PC-3 (cell line): ENCODE data around the gene PVRIG. TPM values are rescaled to one million over a fixed set of nuclear protein-coding genes. Genes with fewer than 3 reads are reported as not detected.

ENCODE experiments used
- ATAC-seq: fragments of 200-7000 bp; cut with Tn5 transposase; 2 replicates; pipeline ENCODE4 v1.9.1; 2020; ENCODE audit warnings: mild to moderate bottlenecking, moderate library complexity
- BruUV-seq: library from RNA; stranded (reverse); fragments of 400-500 nt; replicated peaks from 2 replicates; lab custom pipeline; 2021; lab: Mats Ljungman, UMichigan
- CTCF ChIA-PET: fragments of 300-600 bp; sonication (Branson Sonifier 250); formaldehyde crosslinking; loops from one replicate; lab custom pipeline; 2022; ENCODE audit warnings: antibody characterized with exemption; lab: Charles Lee
- POLR2A ChIA-PET: fragments of 300-600 bp; sonication (Branson Sonifier 250); formaldehyde crosslinking; loops from one replicate; lab custom pipeline; 2022; ENCODE audit warnings: antibody characterized with exemption; ENCODE audit not compliant: unreplicated experiment; lab: Charles Lee
- DNase-seq: peaks from one replicate; pipeline ENCODE4 v3.0.0-alpha.2; 2015
- H2AFZ ChIP-seq: fragments of 300-600 bp; sonication (generic); 2 replicates; pipeline ENCODE4 v1.6.0; 2016; ENCODE audit warnings: antibody characterized with exemption, low read length
- H3F3A ChIP-seq: fragments of 300-600 bp; sonication (generic); one replicate; pipeline ENCODE4 v1.6.0; 2017; ENCODE audit warnings: antibody characterized with exemption, low read length, control low read depth, mild to moderate bottlenecking; ENCODE audit not compliant: unreplicated experiment
- H3K27ac ChIP-seq: fragments of 300-600 bp; sonication (generic); 2 replicates; pipeline ENCODE4 v1.5.1; 2016; ENCODE audit warnings: mild to moderate bottlenecking, low read length
- H3K27me3 ChIP-seq: fragments of 300-600 bp; sonication (generic); 2 replicates; pipeline ENCODE4 v1.6.1; 2016; ENCODE audit warnings: low read length, mixed read lengths
- H3K36me3 ChIP-seq: fragments of 300-600 bp; sonication (generic); 2 replicates; pipeline ENCODE4 v1.6.1; 2016; ENCODE audit warnings: low read depth, mixed run types, low read length, mixed read lengths
- H3K4me1 ChIP-seq: fragments of 300-600 bp; sonication (generic); 2 replicates; pipeline ENCODE4 v1.5.1; 2016; ENCODE audit warnings: low read length; ENCODE audit not compliant: insufficient read depth
- H3K4me2 ChIP-seq: fragments of 300-600 bp; sonication (generic); 2 replicates; pipeline ENCODE4 v1.6.0; 2016; ENCODE audit warnings: low read length
- H3K4me3 ChIP-seq: fragments of 300-600 bp; sonication (generic); 2 replicates; pipeline ENCODE4 v1.5.1; 2016; ENCODE audit warnings: mild to moderate bottlenecking, low read length, mixed read lengths
- H3K79me2 ChIP-seq: fragments of 300-600 bp; sonication (generic); 2 replicates; pipeline ENCODE4 v1.6.1; 2017; ENCODE audit warnings: low read length, mixed read lengths
- H3K9ac ChIP-seq: fragments of 300-600 bp; sonication (generic); 2 replicates; pipeline ENCODE4 v1.6.0; 2016; ENCODE audit warnings: mild to moderate bottlenecking, low read length
- H3K9me2 ChIP-seq: fragments of 300-600 bp; sonication (generic); replicated peaks from 2 replicates; pipeline ENCODE4 v1.6.1; 2016; ENCODE audit warnings: mixed run types, low read length, mixed read lengths
- H3K9me3 ChIP-seq: fragments of 300-600 bp; sonication (generic); 2 replicates; pipeline ENCODE4 v1.6.1; 2016; ENCODE audit warnings: low read length, mixed read lengths
- H4K20me1 ChIP-seq: fragments of 300-600 bp; sonication (generic); 2 replicates; pipeline ENCODE4 v1.6.1; 2016; ENCODE audit warnings: low read length, mixed read lengths
- EZH2 ChIP-seq: fragments of 300-600 bp; sonication (generic); IDR thresholded peaks from one replicate; pipeline ENCODE4 v1.6.1; 2017; ENCODE audit warnings: antibody characterized with exemption, mild to moderate bottlenecking, low read length; ENCODE audit not compliant: unreplicated experiment
- EZH2phosphoT487 ChIP-seq: fragments of 300-600 bp; sonication (generic); IDR thresholded peaks from 2 replicates; pipeline ENCODE4 v1.6.1; 2018; ENCODE audit warnings: mild to moderate bottlenecking, antibody characterized with exemption, low read length, borderline replicate concordance
- intact Hi-C: fragments of 100-400 bp; cut with micrococcal nuclease; formaldehyde crosslinking; loops from 2 replicates; pipeline ENCODE4 v1.9.0; 2023
- total RNA-seq: library from RNA; depleted of rRNA; stranded (reverse); fragments of >200 nt; gene quantifications from 2 replicates; pipeline ENCODE4 v1.2.3, GENCODE V29; 2014
- TF ChIP-seq, protein P1 (sequence below): fragments of 300-600 bp; sonication (generic); conservative IDR thresholded peaks from 2 replicates; pipeline ENCODE4 v1.5.1; 2017; ENCODE audit warnings: antibody characterized with exemption, low read depth, mild to moderate bottlenecking, low read length

The PVRIG gene
- total RNA-seq, 1 experiment from 2014 or later: not detected

DNA sequence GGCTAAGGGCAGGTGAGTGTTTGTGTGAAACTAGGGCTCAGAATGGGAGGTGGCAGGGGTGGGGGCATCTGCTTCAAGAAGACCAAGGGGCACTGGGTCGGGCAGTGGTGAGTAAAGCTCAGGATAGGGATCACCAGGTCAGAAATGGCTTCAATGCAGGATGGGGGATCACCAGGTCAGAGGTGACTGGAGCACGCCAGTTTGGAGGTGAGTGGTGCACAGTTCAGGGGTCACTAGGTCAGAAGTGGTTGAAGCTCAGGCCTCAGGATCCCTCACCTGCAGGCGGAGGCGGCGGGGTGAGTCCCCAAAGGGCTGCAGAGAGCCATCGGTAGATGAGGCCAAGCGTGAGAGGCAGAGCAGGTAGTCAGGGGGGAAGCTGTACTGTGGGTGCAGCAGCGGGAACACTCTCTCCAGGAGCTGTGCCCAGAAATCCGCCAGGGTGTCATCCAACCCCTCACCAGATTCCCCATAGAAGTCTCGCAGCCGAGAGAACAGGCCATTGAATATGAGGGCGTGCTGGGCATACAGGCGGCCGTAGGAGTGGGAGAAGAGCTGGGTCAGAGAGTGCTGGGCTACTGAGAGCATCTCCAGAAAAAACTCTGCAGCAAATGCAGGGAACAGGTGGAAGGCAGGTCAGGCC lies 44.3 kb upstream of the PVRIG start:
- Histone ChIP-seq H3K4me3 (no peak overlapping the region), H3K9me3 (no peaks in the 10 kb centered on the region), H3K79me2 (no peaks in the 10 kb centered on the region), H2AFZ (no peak overlapping the region), H3F3A (no peaks in the 10 kb centered on the region), H3K4me1 (peaks cover 9% of the 10 kb centered on the region; the same call in 1 of the 2 replicates), H3K4me2 (no peak overlapping the region), H3K27me3 (no peaks in the 10 kb centered on the region), H3K27ac (no peak overlapping the region), H3K9ac (no peak overlapping the region), H4K20me1 (no peaks in the 10 kb centered on the region), H3K36me3 (no peaks in the 10 kb centered on the region), H3K9me2 (no peaks in the 10 kb centered on the region)
- ATAC-seq (no peak), DNase-seq (no peak)
- intact Hi-C loops: no loop called here
- ChIA-PET CTCF (no interaction called here), POLR2A (no interaction called here)
- no TSS peak for BruUV-seq
- TF ChIP-seq, protein P1, sequence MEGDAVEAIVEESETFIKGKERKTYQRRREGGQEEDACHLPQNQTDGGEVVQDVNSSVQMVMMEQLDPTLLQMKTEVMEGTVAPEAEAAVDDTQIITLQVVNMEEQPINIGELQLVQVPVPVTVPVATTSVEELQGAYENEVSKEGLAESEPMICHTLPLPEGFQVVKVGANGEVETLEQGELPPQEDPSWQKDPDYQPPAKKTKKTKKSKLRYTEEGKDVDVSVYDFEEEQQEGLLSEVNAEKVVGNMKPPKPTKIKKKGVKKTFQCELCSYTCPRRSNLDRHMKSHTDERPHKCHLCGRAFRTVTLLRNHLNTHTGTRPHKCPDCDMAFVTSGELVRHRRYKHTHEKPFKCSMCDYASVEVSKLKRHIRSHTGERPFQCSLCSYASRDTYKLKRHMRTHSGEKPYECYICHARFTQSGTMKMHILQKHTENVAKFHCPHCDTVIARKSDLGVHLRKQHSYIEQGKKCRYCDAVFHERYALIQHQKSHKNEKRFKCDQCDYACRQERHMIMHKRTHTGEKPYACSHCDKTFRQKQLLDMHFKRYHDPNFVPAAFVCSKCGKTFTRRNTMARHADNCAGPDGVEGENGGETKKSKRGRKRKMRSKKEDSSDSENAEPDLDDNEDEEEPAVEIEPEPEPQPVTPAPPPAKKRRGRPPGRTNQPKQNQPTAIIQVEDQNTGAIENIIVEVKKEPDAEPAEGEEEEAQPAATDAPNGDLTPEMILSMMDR: no peak
- TF ChIP-seq EZH2phosphoT487: no peak
- TF ChIP-seq EZH2: no peak

DNA sequence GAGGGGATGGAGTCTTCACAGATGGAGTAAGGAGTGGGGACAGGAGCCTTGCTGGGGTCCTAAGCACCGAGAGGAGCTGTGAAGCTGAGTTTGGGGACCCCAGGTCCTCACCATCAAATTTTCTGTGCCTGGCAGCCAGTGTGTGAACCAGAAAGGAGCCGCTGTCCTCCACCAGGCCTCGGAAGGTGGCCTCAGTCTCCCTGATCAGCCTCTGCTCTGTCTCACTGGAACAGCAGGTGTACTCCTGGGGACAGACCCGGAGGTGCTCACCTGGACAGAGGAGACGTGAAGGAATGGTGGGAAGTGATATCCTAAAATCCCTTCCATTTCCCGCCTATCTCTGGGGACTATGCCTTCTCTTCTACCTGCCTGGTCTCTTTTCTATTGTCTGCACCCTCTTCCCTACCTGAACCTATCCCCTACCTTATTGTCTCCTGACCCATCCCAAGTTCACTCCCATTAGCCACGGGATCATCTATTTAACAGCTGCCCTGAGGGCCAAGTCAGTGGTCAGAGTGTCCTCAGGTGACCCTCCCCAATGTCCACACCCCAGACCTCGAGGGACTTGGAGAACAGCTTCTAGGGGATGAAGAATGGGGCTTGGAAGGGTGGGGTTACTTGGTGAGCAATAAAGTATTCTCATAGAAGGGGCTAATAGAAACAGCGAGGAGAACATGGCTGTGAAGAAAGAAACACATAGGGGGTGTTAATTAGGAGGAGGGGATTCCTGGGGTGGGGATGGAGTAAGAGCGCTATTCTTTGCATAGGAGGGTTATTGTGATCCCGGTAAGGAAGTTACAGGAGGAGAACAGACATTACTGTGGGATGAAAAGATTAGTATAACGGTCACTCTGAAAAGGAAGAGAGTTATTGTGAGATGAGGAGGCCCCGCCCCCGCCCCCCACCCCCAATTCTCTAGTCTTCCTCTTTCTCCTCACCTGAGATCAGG lies 43.4 kb upstream of the PVRIG start:
- Histone ChIP-seq H2AFZ (peak overlapping the region; percentile 97), H4K20me1 (no peaks in the 10 kb centered on the region), H3K4me2 (peak overlapping the region; percentile 96), H3K9ac (peak overlapping the region; percentile 63), H3K9me3 (no peaks in the 10 kb centered on the region), H3K27ac (no peak overlapping the region), H3K79me2 (no peaks in the 10 kb centered on the region), H3K27me3 (no peaks in the 10 kb centered on the region), H3K4me3 (peak overlapping the region; percentile 84), H3F3A (no peaks in the 10 kb centered on the region), H3K9me2 (no peaks in the 10 kb centered on the region), H3K36me3 (no peaks in the 10 kb centered on the region), H3K4me1 (peaks cover 6% of the 10 kb centered on the region; the same call in 1 of the 2 replicates)
- ChIA-PET POLR2A (no interaction called here), CTCF (no interaction called here)
- TF ChIP-seq EZH2: no peak
- TF ChIP-seq, protein P1: no peak
- no peak for TF ChIP-seq EZH2phosphoT487
- ATAC-seq (no peak), DNase-seq (no peak)
- BruUV-seq: TSS peak; percentile 67
- intact Hi-C loops: loop anchor here (2.0 kb wide), 1 partner anchor 14 kb away; no protein-coding TSS in a partner anchor
